ENCODE results near the gene CHIC2. TPM values are rescaled to one million over a fixed set of nuclear protein-coding genes. Genes with fewer than 3 reads are reported as not detected.

Gene CHIC2
- total and polyA plus RNA-seq, 2 of the 8 experiments (the other 6 are each of a cell fraction or from before 2014, with no cell fraction given) = 4.5 to 10.9 TPM

DNA sequence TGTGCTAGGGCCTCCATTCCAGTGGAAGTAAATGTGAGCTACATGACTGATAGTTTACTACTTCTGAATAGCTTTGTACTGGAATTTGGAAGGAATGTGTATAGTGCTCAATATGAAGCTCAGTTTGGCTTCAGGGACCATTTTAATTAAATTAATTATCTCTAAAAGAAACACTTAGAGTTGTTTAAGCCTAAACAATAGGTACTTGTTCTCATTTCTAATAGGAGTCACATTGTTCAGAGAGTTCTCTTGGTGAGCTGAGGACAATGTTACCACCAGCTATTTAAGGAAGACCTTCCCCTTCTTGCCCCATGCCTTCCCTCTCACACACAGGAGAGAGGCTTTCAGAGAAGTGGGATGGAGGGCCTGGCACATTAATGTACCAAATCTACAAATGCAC is 78.3 kb downstream of the CHIC2 start:
- Histone ChIP-seq H2BK5ac (ENCODE audit: low read depth, low read length) (no peak overlapping the region), H3K79me2 (ENCODE audit: control insufficient read depth in 1 of 2, insufficient read depth in 2 of 2, low read length in 2 of 2) (no peaks in the 10 kb centered on the region), H3K4me1 (replicated peaks in 1 of 4; ENCODE audit: control insufficient read depth in 3 of 4, insufficient read depth in 4 of 4, low read length in 3 of 4) (no peaks in the 10 kb centered on the region), H4K5ac (ENCODE audit: insufficient read length, low read depth, low read length) (no peak overlapping the region), H3K23me2 (ENCODE audit: low read depth, low read length) (no peaks in the 10 kb centered on the region), H2BK20ac (ENCODE audit: low read length) (no peak overlapping the region), H3K18ac (ENCODE audit: extremely low read depth, low read length) (no peak overlapping the region), H4K20me1 (replicated peaks in 1 of 2; ENCODE audit: control insufficient read depth in 1 of 2, insufficient read depth in 2 of 2, low read length in 2 of 2) (no peaks in the 10 kb centered on the region), H3K4me2 (ENCODE audit: insufficient read depth in 1 of 2, low read depth in 2 of 2, low read length in 2 of 2) (no peak overlapping the region), H3K23ac (ENCODE audit: insufficient read length) (no peak overlapping the region), H2BK120ac (replicated peaks; ENCODE audit: low read depth, low read length) (no peak overlapping the region), H4K8ac (ENCODE audit: extremely low read depth, insufficient read depth, low read length) (no peak overlapping the region), H2AK5ac (ENCODE audit: low read depth, low read length) (no peak overlapping the region), H3K27me3 (replicated peaks in 1 of 4; ENCODE audit: control insufficient read depth in 3 of 4, extremely low read depth in 1 of 4, insufficient read depth in 3 of 4, low read length in 3 of 4) (no peaks in the 10 kb centered on the region), H3K14ac (ENCODE audit: insufficient read length) (no peak overlapping the region), H2BK15ac (ENCODE audit: low read length) (no peak overlapping the region), H2AFZ (ENCODE audit: low read length) (no peak overlapping the region), H3K4me3 (ENCODE audit: extremely low read depth in 1 of 4, insufficient read depth in 2 of 4, low read depth in 3 of 4, low read length in 4 of 4) (no peak overlapping the region), H3K9me3 (ENCODE audit: insufficient read depth in 2 of 2, low read depth in 1 of 2, low read length in 1 of 2) (no peaks in the 10 kb centered on the region), H3K79me1 (ENCODE audit: low read depth, low read length) (no peaks in the 10 kb centered on the region), H3K36me3 (ENCODE audit: control insufficient read depth in 2 of 4, insufficient read depth in 4 of 4, low read length in 3 of 4) (no peaks in the 10 kb centered on the region), H4K91ac (replicated peaks; ENCODE audit: insufficient read length, low read length) (no peak overlapping the region), H3K9ac (replicated peaks in 1 of 4; ENCODE audit: extremely low read depth in 1 of 4, low read depth in 3 of 4, low read length in 3 of 4) (no peak overlapping the region), H3K27ac (ENCODE audit: low read depth, low read length) (no peak overlapping the region), H2BK12ac (ENCODE audit: low read depth, low read length) (no peak overlapping the region), H3K4ac (replicated peaks; ENCODE audit: insufficient read length, low read depth, low read length) (no peak overlapping the region), H3K56ac (replicated peaks; ENCODE audit: insufficient read length, low read depth, low read length) (no peak overlapping the region)
- DNase-seq (ENCODE audit: low read depth in 1 of 2, low spot score in 2 of 2) (no peak), FAIRE-seq (no peak)
- POLR2A ChIA-PET (ENCODE audit: partially characterized antibody) = interaction anchor here (0.9 kb wide), 1 partner anchor 22 kb away, joined by 3 read pairs; no protein-coding TSS in a partner anchor
- TF ChIP-seq KDM1A (IDR thresholded peaks at IDR 0.05; ENCODE audit: borderline replicate concordance, low read length) (no peak), KDM5A (IDR thresholded peaks at IDR 0.05; ENCODE audit: low read length) (no peak), SP2 (IDR thresholded peaks at IDR 0.05; ENCODE audit: low read length) (no peak), SP1 (IDR thresholded peaks at IDR 0.05; ENCODE audit: low read depth, low read length) (no peak), CEBPB (IDR thresholded peaks at IDR 0.05; ENCODE audit: low read depth, low read length) (no peak), CHD1 (IDR thresholded peaks at IDR 0.05; ENCODE audit: low read depth, low read length) (no peak), JUND (IDR thresholded peaks at IDR 0.05; ENCODE audit: low read length) (no peak), POU5F1 (IDR thresholded peaks at IDR 0.05; ENCODE audit: low read depth, low read length) (no peak), TEAD4 (IDR thresholded peaks at IDR 0.05; ENCODE audit: low read depth, low read length) (no peak), SIX5 (IDR thresholded peaks at IDR 0.05; ENCODE audit: low read depth, low read length) (no peak), RBBP5 (IDR thresholded peaks at IDR 0.05; ENCODE audit: borderline replicate concordance, low read depth, low read length) (no peak), TAF7 (optimal IDR thresholded peaks at IDR 0.05; ENCODE audit: borderline replicate concordance, low read depth, low read length) (no peak), HDAC2 (IDR thresholded peaks at IDR 0.05; ENCODE audit: borderline replicate concordance in 1 of 2, low read depth in 2 of 2, low read length in 2 of 2) (no peak), GABPA (IDR thresholded peaks at IDR 0.05; ENCODE audit: borderline replicate concordance, insufficient read depth, low read length) (no peak)
- TF ChIP-seq, protein P1, sequence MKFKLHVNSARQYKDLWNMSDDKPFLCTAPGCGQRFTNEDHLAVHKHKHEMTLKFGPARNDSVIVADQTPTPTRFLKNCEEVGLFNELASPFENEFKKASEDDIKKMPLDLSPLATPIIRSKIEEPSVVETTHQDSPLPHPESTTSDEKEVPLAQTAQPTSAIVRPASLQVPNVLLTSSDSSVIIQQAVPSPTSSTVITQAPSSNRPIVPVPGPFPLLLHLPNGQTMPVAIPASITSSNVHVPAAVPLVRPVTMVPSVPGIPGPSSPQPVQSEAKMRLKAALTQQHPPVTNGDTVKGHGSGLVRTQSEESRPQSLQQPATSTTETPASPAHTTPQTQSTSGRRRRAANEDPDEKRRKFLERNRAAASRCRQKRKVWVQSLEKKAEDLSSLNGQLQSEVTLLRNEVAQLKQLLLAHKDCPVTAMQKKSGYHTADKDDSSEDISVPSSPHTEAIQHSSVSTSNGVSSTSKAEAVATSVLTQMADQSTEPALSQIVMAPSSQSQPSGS (IDR thresholded peaks at IDR 0.05; ENCODE audit: low read length) = no peak
- CTCF ChIA-PET (ENCODE audit: partially characterized antibody) = no interaction called here

All from H1 (cell line).